ENCODE measurements around the gene KIRREL2.

DNA sequence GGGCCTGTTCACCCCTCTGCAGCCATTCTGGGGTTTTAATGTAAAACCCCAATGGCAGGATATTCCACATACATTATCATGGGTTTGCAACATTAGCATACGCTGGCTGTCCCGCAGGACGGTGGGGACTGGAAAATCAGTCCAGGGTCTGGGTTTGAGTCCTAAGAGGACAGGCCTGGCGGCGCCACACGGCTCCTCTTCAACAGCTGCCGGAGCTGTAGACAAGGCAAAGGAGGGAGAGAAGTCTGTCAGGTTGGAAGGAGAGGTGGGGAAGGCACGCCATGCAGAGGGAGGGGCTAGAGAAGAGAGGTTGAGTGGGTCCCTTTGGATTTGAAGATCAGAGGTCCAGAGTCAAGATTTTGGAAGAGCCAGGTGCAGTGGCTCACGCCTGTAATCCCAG lies 31.7 kb downstream of the KIRREL2 start:
- TF ChIP-seq CTCF (conservative IDR thresholded peaks at IDR 0.05; ENCODE audit: low read length) = no peak
- no peak for TF ChIP-seq EZH2phosphoT487 (IDR thresholded peaks at IDR 0.05; ENCODE audit: borderline replicate concordance, low read depth, low read length)

All from OCI-LY7 (cell line).